HepG2 (cell line): ENCODE data around the gene CELF2.

Experiments
- ATF2 ChIP-seq: sonication (generic); formaldehyde crosslinking; IDR thresholded peaks from 2 replicates; pipeline ENCODE4 v1.4.0; 2020; ENCODE audit warnings: missing genetic modification reagents
- BRF2 ChIP-seq: sonication (generic); formaldehyde crosslinking; IDR thresholded peaks from 2 replicates; pipeline ENCODE4 v1.8.1; 2022; ENCODE audit warnings: mild to moderate bottlenecking, missing genetic modification reagents
- CTCF ChIP-seq: sonication (generic); formaldehyde crosslinking; IDR thresholded peaks from 2 replicates; pipeline ENCODE4 v1.5.0; 2020; ENCODE audit warnings: mild to moderate bottlenecking, missing genetic modification reagents, moderate library complexity
- POLR2AphosphoS2 ChIP-seq: IDR thresholded peaks from 2 replicates; pipeline ENCODE4 v1.6.1; 2011; ENCODE audit warnings: low read depth, low read length, improper control_type of control experiment
- SETDB1 ChIP-seq: sonication (generic); formaldehyde crosslinking; IDR thresholded peaks from 2 replicates; pipeline ENCODE4 v1.5.1; 2020; ENCODE audit warnings: missing genetic modification reagents, mild to moderate bottlenecking, borderline replicate concordance
- ZNF274 ChIP-seq: sonication (generic); formaldehyde crosslinking; IDR thresholded peaks from 2 replicates; pipeline ENCODE4 v1.5.1; 2020; ENCODE audit warnings: mild to moderate bottlenecking, missing genetic modification reagents

- no peak for TF ChIP-seq ATF2 (CRISPR knock-in tag)
- no peak for TF ChIP-seq POLR2AphosphoS2
- no peak for TF ChIP-seq ZNF274 (CRISPR knock-in tag)
- no peak for TF ChIP-seq SETDB1
- TF ChIP-seq CTCF = no peak
- no peak for TF ChIP-seq BRF2 (CRISPR knock-in tag)
These were observed 174.0 kb downstream of the CELF2 start for GRCh38 chr10:11191678-11192077.
